Chondrocyte (in vitro differentiated cells): Measurements from ENCODE around the gene ARFIP1. TPM values are rescaled to one million over a fixed set of nuclear protein-coding genes. Genes with fewer than 3 reads are reported as not detected.

Experiments
- DNase-seq: peaks from one replicate; pipeline ENCODE4 v3.0.0; 2021; ENCODE audit warnings: mixed read lengths, low spot score
- H3K27ac Mint-ChIP-seq: one replicate; pipeline ENCODE4 v1.8.0; 2021; ENCODE audit warnings: mild to moderate bottlenecking, moderate library complexity, mixed read lengths; ENCODE audit not compliant: unreplicated experiment
- H3K27me3 Mint-ChIP-seq: 2 replicates; pipeline ENCODE4 v1.8.0; 2021; ENCODE audit warnings: low read depth, mixed read lengths
- H3K36me3 Mint-ChIP-seq: 2 replicates; pipeline ENCODE4 v1.8.0; 2021; ENCODE audit warnings: low read depth, mixed read lengths
- H3K4me1 Mint-ChIP-seq: 2 replicates; pipeline ENCODE4 v1.8.0; 2021; ENCODE audit warnings: low read depth, mild to moderate bottlenecking, mixed read lengths
- H3K4me3 Mint-ChIP-seq: one replicate; pipeline ENCODE4 v1.8.0; 2021; ENCODE audit warnings: mild to moderate bottlenecking, moderate library complexity, mixed read lengths; ENCODE audit not compliant: unreplicated experiment
- H3K9me3 Mint-ChIP-seq: 2 replicates; pipeline ENCODE4 v1.8.0; 2021; ENCODE audit warnings: low read depth, mixed read lengths
- total RNA-seq: library from RNA; stranded (reverse); gene quantifications from 3 replicates; pipeline ENCODE4 v1.2.1, GENCODE V29; 2021
- TF ChIP-seq, protein P1 (sequence below): fragments of 200-600 bp; sonication (generic); IDR thresholded peaks from 2 replicates; pipeline ENCODE4 v1.5.0; 2021; ENCODE audit warnings: antibody characterized with exemption, mild to moderate bottlenecking, moderate library complexity

The ARFIP1 gene
- total RNA-seq, 1 donor from 2014 or later, result 25.9 TPM

- H3K9me3 Mint-ChIP-seq, result peaks cover 2% of the 10 kb centered on the region
- TF ChIP-seq, protein P1, sequence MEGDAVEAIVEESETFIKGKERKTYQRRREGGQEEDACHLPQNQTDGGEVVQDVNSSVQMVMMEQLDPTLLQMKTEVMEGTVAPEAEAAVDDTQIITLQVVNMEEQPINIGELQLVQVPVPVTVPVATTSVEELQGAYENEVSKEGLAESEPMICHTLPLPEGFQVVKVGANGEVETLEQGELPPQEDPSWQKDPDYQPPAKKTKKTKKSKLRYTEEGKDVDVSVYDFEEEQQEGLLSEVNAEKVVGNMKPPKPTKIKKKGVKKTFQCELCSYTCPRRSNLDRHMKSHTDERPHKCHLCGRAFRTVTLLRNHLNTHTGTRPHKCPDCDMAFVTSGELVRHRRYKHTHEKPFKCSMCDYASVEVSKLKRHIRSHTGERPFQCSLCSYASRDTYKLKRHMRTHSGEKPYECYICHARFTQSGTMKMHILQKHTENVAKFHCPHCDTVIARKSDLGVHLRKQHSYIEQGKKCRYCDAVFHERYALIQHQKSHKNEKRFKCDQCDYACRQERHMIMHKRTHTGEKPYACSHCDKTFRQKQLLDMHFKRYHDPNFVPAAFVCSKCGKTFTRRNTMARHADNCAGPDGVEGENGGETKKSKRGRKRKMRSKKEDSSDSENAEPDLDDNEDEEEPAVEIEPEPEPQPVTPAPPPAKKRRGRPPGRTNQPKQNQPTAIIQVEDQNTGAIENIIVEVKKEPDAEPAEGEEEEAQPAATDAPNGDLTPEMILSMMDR, result no peak
- H3K27ac Mint-ChIP-seq, result no peak overlapping the region
- H3K36me3 Mint-ChIP-seq, result peaks cover 13% of the 10 kb centered on the region
- no peaks in the 10 kb centered on the region for H3K27me3 Mint-ChIP-seq
- H3K4me1 Mint-ChIP-seq, result no peaks in the 10 kb centered on the region
- DNase-seq, result no peak
- H3K4me3 Mint-ChIP-seq, result no peak overlapping the region
These were observed 100.5 kb downstream of the ARFIP1 start for GRCh38 chr4:152880263-152880662.

GRCh38 chr4:152881974-152882373, 102.2 kb downstream of the ARFIP1 start:
- H3K27ac Mint-ChIP-seq, result no peak overlapping the region
- no peaks in the 10 kb centered on the region for H3K27me3 Mint-ChIP-seq
- H3K9me3 Mint-ChIP-seq, result peaks cover 2% of the 10 kb centered on the region
- H3K4me1 Mint-ChIP-seq, result no peaks in the 10 kb centered on the region
- TF ChIP-seq, protein P1, result no peak
- no peak for DNase-seq
- peaks cover 12% of the 10 kb centered on the region for H3K36me3 Mint-ChIP-seq
- H3K4me3 Mint-ChIP-seq, result no peak overlapping the region

DNA sequence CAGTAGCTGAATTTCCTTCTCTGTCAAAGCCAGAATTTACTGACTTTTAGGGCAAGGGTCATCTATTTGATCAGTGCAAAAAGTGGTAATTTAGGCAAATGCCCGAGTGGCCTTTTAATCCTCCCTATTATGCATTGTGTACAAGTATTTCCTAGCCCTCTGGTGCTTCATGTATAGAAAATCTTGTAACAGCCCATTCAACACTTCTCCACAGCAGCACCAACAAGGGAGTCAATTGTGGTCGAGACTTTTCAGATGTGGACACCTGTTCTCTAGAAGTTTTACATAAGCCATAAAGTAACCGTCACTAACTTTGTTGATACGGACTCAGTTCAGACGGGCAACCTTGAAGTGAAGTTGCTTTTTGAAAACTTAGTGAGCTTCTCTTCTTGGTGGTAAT, 105.4 kb downstream of the ARFIP1 start:
- TF ChIP-seq, protein P1, result no peak
- Mint-ChIP-seq H3K27me3 (no peaks in the 10 kb centered on the region), H3K27ac (no peak overlapping the region), H3K4me3 (no peak overlapping the region), H3K9me3 (no peaks in the 10 kb centered on the region), H3K36me3 (peaks cover 9% of the 10 kb centered on the region), H3K4me1 (no peaks in the 10 kb centered on the region)
- no peak for DNase-seq

DNA sequence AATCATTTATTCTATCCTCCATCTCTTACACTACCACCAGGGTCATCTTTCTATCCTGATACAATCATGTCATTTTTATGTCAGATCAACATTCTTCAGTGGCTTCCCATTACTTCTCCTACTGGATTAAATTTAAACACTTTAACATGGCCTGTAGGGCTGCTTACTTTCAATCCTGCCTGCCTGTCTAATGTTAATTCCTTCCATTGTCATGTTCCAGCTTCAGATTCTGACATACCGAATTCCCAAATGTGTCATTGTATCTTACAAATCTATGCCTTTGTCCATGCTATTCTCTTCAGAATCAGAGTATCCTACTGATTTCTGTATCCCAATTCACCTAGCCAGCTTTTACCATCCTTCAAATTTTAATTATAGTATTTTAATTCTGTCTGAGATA, 106.4 kb downstream of the ARFIP1 start:
- no peak overlapping the region for H3K27ac Mint-ChIP-seq

GRCh38 chr4:152887981-152888380, 108.2 kb downstream of the ARFIP1 start:
- TF ChIP-seq, protein P1, result no peak
- H3K4me1 Mint-ChIP-seq, result no peaks in the 10 kb centered on the region

More for the DNA sequence above, 106.4 kb downstream of the ARFIP1 start:
- no peak for DNase-seq
- no peaks in the 10 kb centered on the region for H3K4me1 Mint-ChIP-seq
- H3K4me3 Mint-ChIP-seq, result no peak overlapping the region
- H3K9me3 Mint-ChIP-seq, result no peaks in the 10 kb centered on the region
- H3K27me3 Mint-ChIP-seq, result no peaks in the 10 kb centered on the region
- TF ChIP-seq, protein P1, result no peak
- peaks cover 16% of the 10 kb centered on the region for H3K36me3 Mint-ChIP-seq

More at GRCh38 chr4:152887981-152888380, 108.2 kb downstream of the ARFIP1 start:
- Mint-ChIP-seq H3K4me3 (no peak overlapping the region), H3K9me3 (no peaks in the 10 kb centered on the region), H3K27me3 (no peaks in the 10 kb centered on the region), H3K36me3 (peaks cover 18% of the 10 kb centered on the region), H3K27ac (no peak overlapping the region)
- DNase-seq, result no peak
